HL-60 (cell line): ENCODE results near the gene SNAI3.

ENCODE experiments used
- CTCF ChIP-seq: IDR thresholded peaks from one replicate; pipeline ENCODE4 v1.5.1; 2011; ENCODE audit warnings: low read length, control low read depth, inconsistent platforms; ENCODE audit not compliant: insufficient read depth
- POLR2AphosphoS5 ChIP-seq: IDR thresholded peaks from 2 replicates; pipeline ENCODE4 v1.6.1; 2012; ENCODE audit warnings: low read depth
- REST ChIP-seq: IDR thresholded peaks from 2 replicates; pipeline ENCODE4 v1.6.1; 2012; ENCODE audit warnings: low read depth; ENCODE audit not compliant: insufficient replicate concordance

GRCh38 chr16:88716201-88716600 is 29.9 kb upstream of the SNAI3 start:
- no peak for TF ChIP-seq CTCF
- no peak for TF ChIP-seq POLR2AphosphoS5
- no peak for TF ChIP-seq REST
